Stimulated activated CD4-positive, alpha-beta T cell treated with anti-CD3 and anti-CD28 coated beads, Interleukin-2, amount 100 ng/mL, for 4 hours (primary cell): ENCODE measurements around the gene ADGRE3.
"Not testable (repeated sequence)": the region's sequence is repeated elsewhere in the genome, so short reads cannot be mapped to it uniquely, and the experiment has no call there.

Source experiments
- DNase-seq: peaks from one replicate; pipeline ENCODE4 v3.0.0-alpha.2; 2020; ENCODE audit warnings: low read depth

Gene ADGRE3

GRCh38 chr19:14599548-14600147 is 75.0 kb downstream of the ADGRE3 start:
- DNase-seq: no peak

- no peak for DNase-seq
Observed at GRCh38 chr19:14595558-14595957, 79.1 kb downstream of the ADGRE3 start.

GRCh38 chr19:14589433-14589832 is 85.2 kb downstream of the ADGRE3 start:
- DNase-seq: not testable (repeated sequence)

GRCh38 chr19:14585187-14585586 is 89.5 kb downstream of the ADGRE3 start:
- peak; percentile 17 for DNase-seq

GRCh38 chr19:14584372-14584771 is 90.3 kb downstream of the ADGRE3 start:
- not testable (repeated sequence) for DNase-seq

- DNase-seq: no peak
Observed at GRCh38 chr19:14582894-14583340, 91.7 kb downstream of the ADGRE3 start, which contains the start of gene CLEC17A. TSS of gene CLEC17A (plus strand) at chr19:14583084. CDS start at chr19:14583161, 77 bp downstream.

GRCh38 chr19:14580623-14581237 is 93.9 kb downstream of the ADGRE3 start:
- peak; percentile 39 for DNase-seq

GRCh38 chr19:14577885-14578427 is 96.7 kb downstream of the ADGRE3 start:
- no peak for DNase-seq

- no peak for DNase-seq
Observed at GRCh38 chr19:14577264-14577663, 97.4 kb downstream of the ADGRE3 start.

- DNase-seq: no peak
Observed at GRCh38 chr19:14576363-14576762, 98.3 kb downstream of the ADGRE3 start.

GRCh38 chr19:14575428-14575980 is 99.1 kb downstream of the ADGRE3 start:
- DNase-seq: no peak

GRCh38 chr19:14571695-14572490 is 102.8 kb downstream of the ADGRE3 start, which contains the start of gene NDUFB7:
TSS of gene NDUFB7 (minus strand) at chr19:14572066. CDS start at chr19:14572000, 66 bp downstream.
- DNase-seq: peak; percentile 87

- no peak for DNase-seq
Observed at GRCh38 chr19:14570864-14571527, 103.6 kb downstream of the ADGRE3 start.
